ENCODE data around the gene PUS3. TPM values are rescaled to one million over a fixed set of nuclear protein-coding genes. Genes with fewer than 3 reads are reported as not detected.

Gene PUS3
- total RNA-seq, 2 donors from 2014 or later: 8.3 to 11.8 TPM

DNA sequence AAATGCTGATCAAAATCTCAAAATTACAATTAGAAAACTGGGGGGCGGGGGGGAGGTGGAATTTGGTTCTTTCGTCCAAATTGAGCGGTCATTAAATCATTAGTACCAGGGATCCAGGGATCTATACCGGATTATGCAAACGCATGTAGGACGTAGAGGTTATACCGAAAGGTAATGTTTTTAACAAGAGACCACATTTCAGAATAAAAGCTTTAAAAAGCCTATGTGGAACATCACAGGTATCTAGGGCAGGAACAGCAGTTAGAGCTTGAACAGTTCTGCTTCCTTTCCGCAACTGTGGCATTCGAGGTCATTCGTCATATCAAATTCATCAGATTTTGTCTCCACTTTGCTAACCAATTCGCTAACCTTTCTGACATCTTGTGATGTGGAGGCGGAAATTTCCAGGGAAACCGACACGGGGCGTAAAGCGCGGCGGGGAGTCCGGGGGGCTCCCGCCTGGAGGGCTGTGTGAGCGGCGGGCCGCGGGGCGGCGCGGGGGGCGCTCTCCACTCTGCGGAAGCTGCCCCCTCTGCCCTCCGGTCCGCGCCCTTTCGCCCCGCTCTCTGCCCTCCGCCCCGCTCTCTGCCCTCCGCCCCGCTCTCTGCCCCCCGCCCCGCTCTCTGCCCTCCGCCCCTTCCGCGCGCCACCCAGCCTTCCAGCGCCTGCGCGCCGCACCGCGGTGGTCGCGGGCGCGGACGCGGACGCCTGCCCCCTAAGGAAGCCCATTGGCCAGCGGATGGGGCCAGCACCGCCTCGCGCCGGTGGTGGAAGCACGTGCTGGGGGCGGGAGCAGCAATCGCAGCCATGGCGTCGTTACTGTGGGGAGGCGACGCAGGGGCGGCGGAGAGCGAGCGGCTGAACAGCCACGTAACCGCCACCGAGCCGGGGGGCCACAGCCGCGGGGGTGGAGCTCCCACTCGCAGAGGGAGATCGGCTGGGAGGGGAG lies 979 bp upstream of the PUS3 start, which contains the start of gene DDX25:
TSS of gene DDX25 (plus strand) at position 798 of the 949 bp plus-strand sequence. CDS start at position 808, 10 bp downstream.
- peak within 1 kb of the TSS; percentile 18 to 51 for H3K4me3 ChIP-seq
- DNase-seq (ENCODE audit: low spot score): no peak

DNA sequence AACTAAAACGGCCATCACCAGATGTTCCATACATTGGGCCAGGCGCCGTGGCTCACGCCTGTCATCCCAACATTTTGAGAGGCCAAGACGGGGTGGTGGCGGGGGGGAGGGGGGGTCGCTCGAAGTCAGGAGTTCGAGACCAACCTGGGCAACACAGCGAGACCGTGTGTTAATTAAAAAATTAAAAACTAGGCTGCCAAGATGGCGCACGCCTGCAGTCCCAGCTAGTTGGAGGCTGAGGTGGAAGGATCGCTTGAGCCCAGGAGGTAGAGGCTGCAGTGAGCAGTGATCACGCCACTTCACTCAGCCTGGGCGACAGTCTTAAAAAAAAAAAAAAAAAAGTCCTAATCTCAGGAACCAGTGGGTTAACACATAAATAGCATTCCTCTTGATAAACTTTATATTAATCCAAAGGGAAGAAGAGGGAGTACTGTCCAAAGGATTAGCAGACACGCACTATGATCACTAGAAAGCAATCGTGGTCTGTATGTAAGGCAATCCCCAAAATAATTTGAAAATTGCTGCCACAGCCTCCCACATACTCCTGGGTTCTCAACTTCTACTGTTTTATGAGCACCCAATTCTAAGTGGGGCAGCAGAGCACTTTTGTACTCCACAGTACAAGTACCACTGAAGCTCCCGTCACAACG lies 604 bp downstream of the PUS3 start:
- WGBS: 43% methylated on average over 20 of the region's 20 CpGs

More for the DNA sequence above, 979 bp upstream of the PUS3 start, which contains the start of gene DDX25:
- H3K9me3 ChIP-seq: no peaks in the 10 kb centered on the region
- TF ChIP-seq, protein P1, sequence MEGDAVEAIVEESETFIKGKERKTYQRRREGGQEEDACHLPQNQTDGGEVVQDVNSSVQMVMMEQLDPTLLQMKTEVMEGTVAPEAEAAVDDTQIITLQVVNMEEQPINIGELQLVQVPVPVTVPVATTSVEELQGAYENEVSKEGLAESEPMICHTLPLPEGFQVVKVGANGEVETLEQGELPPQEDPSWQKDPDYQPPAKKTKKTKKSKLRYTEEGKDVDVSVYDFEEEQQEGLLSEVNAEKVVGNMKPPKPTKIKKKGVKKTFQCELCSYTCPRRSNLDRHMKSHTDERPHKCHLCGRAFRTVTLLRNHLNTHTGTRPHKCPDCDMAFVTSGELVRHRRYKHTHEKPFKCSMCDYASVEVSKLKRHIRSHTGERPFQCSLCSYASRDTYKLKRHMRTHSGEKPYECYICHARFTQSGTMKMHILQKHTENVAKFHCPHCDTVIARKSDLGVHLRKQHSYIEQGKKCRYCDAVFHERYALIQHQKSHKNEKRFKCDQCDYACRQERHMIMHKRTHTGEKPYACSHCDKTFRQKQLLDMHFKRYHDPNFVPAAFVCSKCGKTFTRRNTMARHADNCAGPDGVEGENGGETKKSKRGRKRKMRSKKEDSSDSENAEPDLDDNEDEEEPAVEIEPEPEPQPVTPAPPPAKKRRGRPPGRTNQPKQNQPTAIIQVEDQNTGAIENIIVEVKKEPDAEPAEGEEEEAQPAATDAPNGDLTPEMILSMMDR (IDR thresholded peaks at IDR 0.05): no peak
- no peak for TF ChIP-seq POLR2A (IDR thresholded peaks at IDR 0.05)
- no peak for TF ChIP-seq POLR2AphosphoS5 (IDR thresholded peaks at IDR 0.05)
- H3K27ac ChIP-seq: no peak within 1 kb of the TSS
- intact Hi-C loops (cut with DNase I): no loop called here
- WGBS: 2% methylated on average over 73 of the region's 81 CpGs
- no peaks in the 10 kb centered on the region for H3K27me3 ChIP-seq (replicated peaks; ENCODE audit: insufficient read depth)
- no peaks in the 10 kb centered on the region for H3K36me3 ChIP-seq
- H3K4me1 ChIP-seq (replicated peaks): peaks cover 6% of the 10 kb centered on the region

DNA sequence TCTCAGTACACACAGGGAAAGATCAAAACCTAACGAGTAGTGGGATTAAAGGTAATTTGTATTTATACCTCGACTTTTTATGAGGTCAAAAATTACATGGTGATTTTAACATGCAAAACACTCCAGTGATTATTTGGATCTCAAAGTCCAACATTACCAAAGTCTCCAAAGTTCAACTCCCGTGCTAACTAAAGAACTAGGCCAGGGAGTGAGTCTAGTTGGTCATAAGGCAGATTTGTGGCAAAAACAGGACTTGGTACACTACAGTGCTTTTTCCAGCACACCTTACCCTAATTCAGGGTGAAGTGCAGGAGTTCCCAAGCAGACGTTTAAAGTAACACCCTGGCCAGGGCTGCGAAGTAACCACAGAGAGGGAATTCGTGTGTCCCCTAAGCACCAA lies 1.1 kb downstream of the PUS3 start:
- no peak overlapping the region for H3K27ac ChIP-seq
- WGBS: 83% methylated on average over 6 of the region's 6 CpGs
- DNase-seq (ENCODE audit: low spot score): no peak
- intact Hi-C loops (cut with DNase I): no loop called here
- no peaks in the 10 kb centered on the region for H3K9me3 ChIP-seq
- H3K36me3 ChIP-seq: no peaks in the 10 kb centered on the region
- TF ChIP-seq POLR2AphosphoS5 (IDR thresholded peaks at IDR 0.05): no peak
- TF ChIP-seq, protein P1 (IDR thresholded peaks at IDR 0.05): no peak
- no peak for TF ChIP-seq POLR2A (IDR thresholded peaks at IDR 0.05)
- H3K27me3 ChIP-seq (replicated peaks; ENCODE audit: insufficient read depth): no peaks in the 10 kb centered on the region
- H3K4me3 ChIP-seq: no peak overlapping the region
- H3K4me1 ChIP-seq (replicated peaks): peaks cover 6% of the 10 kb centered on the region

More for the DNA sequence above, 604 bp downstream of the PUS3 start:
- intact Hi-C loops (cut with DNase I): no loop called here
- Histone ChIP-seq H3K4me3 (peak overlapping the region; percentile 51), H3K9me3 (no peaks in the 10 kb centered on the region), H3K27me3 (replicated peaks; ENCODE audit: insufficient read depth) (no peaks in the 10 kb centered on the region), H3K36me3 (no peaks in the 10 kb centered on the region), H3K27ac (peak overlapping the region; percentile 69 to 73), H3K4me1 (replicated peaks) (peaks cover 6% of the 10 kb centered on the region)
- no peak for TF ChIP-seq POLR2AphosphoS5 (IDR thresholded peaks at IDR 0.05)
- TF ChIP-seq, protein P1 (IDR thresholded peaks at IDR 0.05): no peak
- no peak for TF ChIP-seq POLR2A (IDR thresholded peaks at IDR 0.05)
- DNase-seq (ENCODE audit: low spot score): no peak

DNA sequence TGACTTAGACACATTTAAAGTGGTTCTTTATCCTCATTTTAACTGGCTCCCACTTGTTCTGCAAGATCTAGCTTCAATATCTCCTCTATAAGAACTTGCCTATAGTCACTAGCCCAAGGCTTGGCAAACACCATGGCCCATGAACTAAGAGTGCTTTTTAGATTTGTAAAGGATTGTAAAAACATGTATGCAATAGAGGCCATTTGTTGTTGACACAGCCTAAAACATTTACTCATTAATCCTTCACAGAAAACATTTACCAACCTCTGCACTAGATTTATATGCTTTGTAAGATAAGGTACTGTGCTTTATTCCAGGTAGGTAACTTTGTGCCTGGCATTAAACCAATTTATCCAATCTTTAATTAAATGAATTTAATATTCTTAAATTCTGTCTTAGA lies 10.0 kb downstream of the PUS3 start:
- H3K27ac ChIP-seq: no peak overlapping the region
- H3K36me3 ChIP-seq: no peaks in the 10 kb centered on the region
- H3K27me3 ChIP-seq (replicated peaks; ENCODE audit: insufficient read depth): no peaks in the 10 kb centered on the region
- no peaks in the 10 kb centered on the region for H3K9me3 ChIP-seq
- H3K4me3 ChIP-seq: no peak overlapping the region
- peaks cover 9% of the 10 kb centered on the region for H3K4me1 ChIP-seq (replicated peaks)
- no peak for TF ChIP-seq POLR2A (IDR thresholded peaks at IDR 0.05)
- peak; percentile 89 for TF ChIP-seq POLR2AphosphoS5 (IDR thresholded peaks at IDR 0.05)
- TF ChIP-seq, protein P1 (IDR thresholded peaks at IDR 0.05): no peak
- intact Hi-C loops (cut with DNase I): no loop called here
- DNase-seq (ENCODE audit: low spot score): peak; percentile 60

Measured in prostate gland (tissue), 2 donors.